Measurements from ENCODE around the gene STARD13. TPM values are rescaled to one million over a fixed set of nuclear protein-coding genes. Genes with fewer than 3 reads are reported as not detected.

The STARD13 gene
- total RNA-seq, 1 experiment from 2014 or later = 2.3 TPM

GRCh38 chr13:33202644-33203169 lies 82.8 kb downstream of the STARD13 start:
- DNase-seq (ENCODE audit: low spot score) = no peak

- no peak for DNase-seq (ENCODE audit: low spot score)
Observed at GRCh38 chr13:33201659-33202058, 83.9 kb downstream of the STARD13 start.

- no peak for DNase-seq (ENCODE audit: low spot score)
Observed at GRCh38 chr13:33199289-33199850, 86.2 kb downstream of the STARD13 start.

GRCh38 chr13:33197541-33197971 lies 88.0 kb downstream of the STARD13 start:
- DNase-seq (ENCODE audit: low spot score) = no peak

GRCh38 chr13:33196767-33197166 lies 88.8 kb downstream of the STARD13 start:
- no peak for DNase-seq (ENCODE audit: low spot score)

- DNase-seq (ENCODE audit: low spot score) = no peak
Observed at GRCh38 chr13:33195693-33196464, 89.7 kb downstream of the STARD13 start.

GRCh38 chr13:33194820-33195692 lies 90.5 kb downstream of the STARD13 start:
- DNase-seq (ENCODE audit: low spot score) = peak; percentile 30

- DNase-seq (ENCODE audit: low spot score) = no peak
Observed at GRCh38 chr13:33193428-33193974, 92.1 kb downstream of the STARD13 start.

GRCh38 chr13:33191425-33192210 lies 93.9 kb downstream of the STARD13 start:
- no peak for DNase-seq (ENCODE audit: low spot score)

GRCh38 chr13:33189470-33189869 lies 96.1 kb downstream of the STARD13 start:
- DNase-seq (ENCODE audit: low spot score) = no peak

GRCh38 chr13:33188093-33188882 lies 97.3 kb downstream of the STARD13 start:
- no peak for DNase-seq (ENCODE audit: low spot score)

- no peak for DNase-seq (ENCODE audit: low spot score)
Observed at GRCh38 chr13:33186861-33187291, 98.7 kb downstream of the STARD13 start.

GRCh38 chr13:33185853-33186252 lies 99.7 kb downstream of the STARD13 start:
- DNase-seq (ENCODE audit: low spot score) = no peak

- no peak for DNase-seq (ENCODE audit: low spot score)
Observed at GRCh38 chr13:33184530-33184929, 101.0 kb downstream of the STARD13 start.

GRCh38 chr13:33184112-33184490 lies 101.5 kb downstream of the STARD13 start:
- DNase-seq (ENCODE audit: low spot score) = no peak

GRCh38 chr13:33183431-33184111 lies 102.0 kb downstream of the STARD13 start:
- no peak for DNase-seq (ENCODE audit: low spot score)

GRCh38 chr13:33182729-33183128 lies 102.8 kb downstream of the STARD13 start:
- DNase-seq (ENCODE audit: low spot score) = no peak

- DNase-seq (ENCODE audit: low spot score) = no peak
Observed at GRCh38 chr13:33181264-33181663, 104.3 kb downstream of the STARD13 start.

GRCh38 chr13:33180122-33180804 lies 105.3 kb downstream of the STARD13 start:
- no peak for DNase-seq (ENCODE audit: low spot score)
